ENCODE measurements around the gene SLC35F2.
A peak's percentile ranks its signal among the peaks of the same experiment; 100 is the strongest.
"Not testable (repeated sequence)": the region's sequence is repeated elsewhere in the genome, so short reads cannot be mapped to it uniquely, and the experiment has no call there.

Gene SLC35F2

GRCh38 chr11:107840129-107840484 lies 18.5 kb downstream of the SLC35F2 start:
- DNase-seq: no peak

- DNase-seq: no peak
These were observed 21.7 kb downstream of the SLC35F2 start for GRCh38 chr11:107836851-107837250.

- no peak for DNase-seq
These were observed 23.6 kb downstream of the SLC35F2 start for GRCh38 chr11:107834995-107835394.

- not testable (repeated sequence) for DNase-seq
These were observed 24.7 kb downstream of the SLC35F2 start for GRCh38 chr11:107833926-107834325.

GRCh38 chr11:107830915-107831540 lies 27.6 kb downstream of the SLC35F2 start:
- DNase-seq: no peak

- DNase-seq: no peak
These were observed 31.5 kb downstream of the SLC35F2 start for GRCh38 chr11:107827041-107827440.

- no peak for DNase-seq
These were observed 32.7 kb downstream of the SLC35F2 start for GRCh38 chr11:107825875-107826274.

- DNase-seq: peak in 1 of 2 donors; percentile 4
These were observed 33.8 kb downstream of the SLC35F2 start for GRCh38 chr11:107824668-107825369.

GRCh38 chr11:107821199-107821927 lies 37.2 kb downstream of the SLC35F2 start:
- no peak for DNase-seq

- DNase-seq: no peak
These were observed 39.1 kb downstream of the SLC35F2 start for GRCh38 chr11:107819361-107820014.

- no peak for DNase-seq
These were observed 40.1 kb downstream of the SLC35F2 start for GRCh38 chr11:107818491-107818890.

- no peak for DNase-seq
These were observed 42.6 kb downstream of the SLC35F2 start for GRCh38 chr11:107816028-107816427.

- DNase-seq: no peak
These were observed 47.7 kb downstream of the SLC35F2 start for GRCh38 chr11:107810875-107811274.

- no peak for DNase-seq
These were observed 50.1 kb downstream of the SLC35F2 start for GRCh38 chr11:107808521-107808920.

GRCh38 chr11:107804971-107805370 lies 53.6 kb downstream of the SLC35F2 start:
- DNase-seq: no peak

GRCh38 chr11:107804211-107804610 lies 54.4 kb downstream of the SLC35F2 start:
- DNase-seq: no peak

GRCh38 chr11:107801641-107802040 lies 56.9 kb downstream of the SLC35F2 start:
- DNase-seq: no peak

- DNase-seq: peak in 1 of 2 donors; percentile 37
These were observed 59.2 kb downstream of the SLC35F2 start for GRCh38 chr11:107799218-107799859.

GRCh38 chr11:107792049-107792443 lies 66.5 kb downstream of the SLC35F2 start:
- DNase-seq: no peak

GRCh38 chr11:107791343-107792048 lies 67.1 kb downstream of the SLC35F2 start:
- DNase-seq: no peak

- no peak for DNase-seq
These were observed 68.8 kb downstream of the SLC35F2 start for GRCh38 chr11:107789767-107790166.

GRCh38 chr11:107787733-107788132 lies 70.9 kb downstream of the SLC35F2 start:
- DNase-seq: no peak

All from bone marrow (tissue), 2 donors.